ENCODE results near the gene BORCS5. TPM values are rescaled to one million over a fixed set of nuclear protein-coding genes. Genes with fewer than 3 reads are reported as not detected.
"Not testable (repeated sequence)": the region's sequence is repeated elsewhere in the genome, so short reads cannot be mapped to it uniquely, and the experiment has no call there.

BORCS5 gene
- total RNA-seq, 4 donors from 2014 or later: 10.3 to 23.7 (median 19.6) TPM

DNA sequence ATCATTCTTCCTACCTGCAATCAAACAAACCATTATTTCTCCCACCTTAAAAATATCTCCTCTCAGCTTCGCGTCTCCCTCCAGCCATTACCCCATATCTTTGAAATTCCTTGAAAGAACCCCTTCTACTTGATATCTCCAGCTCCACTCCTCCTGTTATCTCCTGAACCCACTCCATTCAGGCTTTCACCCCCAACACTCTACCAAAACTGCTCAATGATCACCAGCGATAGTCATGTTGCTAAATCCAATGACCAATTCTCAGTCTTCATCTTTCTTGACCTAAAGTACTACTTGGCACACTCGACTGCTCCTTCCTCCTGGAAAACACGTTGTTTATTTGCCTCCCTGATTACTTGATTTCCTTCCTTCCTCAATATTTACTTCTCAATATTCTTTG is 135.7 kb downstream of the BORCS5 start:
- TF ChIP-seq, protein P1, sequence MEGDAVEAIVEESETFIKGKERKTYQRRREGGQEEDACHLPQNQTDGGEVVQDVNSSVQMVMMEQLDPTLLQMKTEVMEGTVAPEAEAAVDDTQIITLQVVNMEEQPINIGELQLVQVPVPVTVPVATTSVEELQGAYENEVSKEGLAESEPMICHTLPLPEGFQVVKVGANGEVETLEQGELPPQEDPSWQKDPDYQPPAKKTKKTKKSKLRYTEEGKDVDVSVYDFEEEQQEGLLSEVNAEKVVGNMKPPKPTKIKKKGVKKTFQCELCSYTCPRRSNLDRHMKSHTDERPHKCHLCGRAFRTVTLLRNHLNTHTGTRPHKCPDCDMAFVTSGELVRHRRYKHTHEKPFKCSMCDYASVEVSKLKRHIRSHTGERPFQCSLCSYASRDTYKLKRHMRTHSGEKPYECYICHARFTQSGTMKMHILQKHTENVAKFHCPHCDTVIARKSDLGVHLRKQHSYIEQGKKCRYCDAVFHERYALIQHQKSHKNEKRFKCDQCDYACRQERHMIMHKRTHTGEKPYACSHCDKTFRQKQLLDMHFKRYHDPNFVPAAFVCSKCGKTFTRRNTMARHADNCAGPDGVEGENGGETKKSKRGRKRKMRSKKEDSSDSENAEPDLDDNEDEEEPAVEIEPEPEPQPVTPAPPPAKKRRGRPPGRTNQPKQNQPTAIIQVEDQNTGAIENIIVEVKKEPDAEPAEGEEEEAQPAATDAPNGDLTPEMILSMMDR (IDR thresholded peaks at IDR 0.05): no peak
- Histone ChIP-seq H3K4me1 (no peaks in the 10 kb centered on the region), H3K27me3 (no peaks in the 10 kb centered on the region), H3K36me3 (no peaks in the 10 kb centered on the region), H3K9me3 (no peaks in the 10 kb centered on the region), H3K27ac (no peak overlapping the region), H3K4me3 (replicated peaks in 1 of 3) (no peak overlapping the region)
- intact Hi-C loops (cut with DNase I): no loop called here
- no peak for DNase-seq
- 88 to 89% methylated on average over 5 of the region's 5 CpGs for WGBS, 2 donors

GRCh38 chr12:12495536-12495935 is 138.7 kb downstream of the BORCS5 start:
- no peaks in the 10 kb centered on the region for H3K27me3 ChIP-seq
- H3K4me3 ChIP-seq (replicated peaks in 1 of 3): no peak overlapping the region
- no peaks in the 10 kb centered on the region for H3K9me3 ChIP-seq
- intact Hi-C loops (cut with DNase I): no loop called here
- H3K36me3 ChIP-seq: no peaks in the 10 kb centered on the region
- no peak overlapping the region for H3K27ac ChIP-seq
- WGBS, 2 donors: 93 to 95% methylated on average over 1 of the region's 1 CpG
- TF ChIP-seq, protein P1 (IDR thresholded peaks at IDR 0.05): no peak
- TF ChIP-seq POLR2A (IDR thresholded peaks at IDR 0.05): no peak
- H3K4me1 ChIP-seq: peaks cover 6 to 11% of the 10 kb centered on the region in 2 donors
- no peak for DNase-seq

GRCh38 chr12:12498210-12498609 is 141.3 kb downstream of the BORCS5 start:
- WGBS, 2 donors: 97% methylated on average over 4 of the region's 4 CpGs
- TF ChIP-seq, protein P1 (IDR thresholded peaks at IDR 0.05): no peak
- TF ChIP-seq POLR2A (IDR thresholded peaks at IDR 0.05): no peak

DNA sequence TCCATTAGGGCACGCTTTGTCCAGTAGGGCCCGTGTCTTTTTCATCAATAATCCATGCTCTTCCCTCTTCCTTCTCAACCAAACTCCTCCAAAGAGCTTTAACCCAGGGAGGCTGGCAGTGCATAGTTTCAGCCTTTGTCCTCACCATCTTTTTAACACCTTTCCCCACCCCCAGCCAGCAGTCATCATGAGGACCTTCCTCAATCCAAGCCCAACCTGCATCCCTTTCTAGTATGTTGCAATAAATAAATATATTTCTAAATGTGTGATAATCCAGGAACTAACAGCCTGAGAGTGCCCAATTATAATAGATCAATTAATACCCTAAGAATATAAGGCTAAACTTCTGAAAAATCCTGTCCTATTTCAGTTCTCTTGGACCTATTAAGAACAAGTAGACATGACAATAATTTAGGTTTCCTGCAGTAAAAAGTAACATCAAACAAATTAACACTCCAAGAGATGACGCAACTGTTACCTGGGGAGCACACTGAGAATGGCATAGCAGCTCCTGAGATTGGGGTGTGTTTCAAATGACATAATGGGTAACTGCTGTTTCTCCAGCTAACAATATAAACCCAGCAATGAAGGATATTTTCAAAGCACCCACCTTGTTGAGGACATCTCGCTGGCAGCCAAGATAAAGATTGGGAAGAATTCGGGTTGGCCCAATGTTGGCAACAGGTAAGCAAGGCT is 143.2 kb downstream of the BORCS5 start:
- TF ChIP-seq POLR2A (IDR thresholded peaks at IDR 0.05): no peak
- TF ChIP-seq, protein P1 (IDR thresholded peaks at IDR 0.05): no peak
- intact Hi-C loops (cut with DNase I): no loop called here
- Histone ChIP-seq H3K4me1 (peaks cover 13 to 18% of the 10 kb centered on the region in 2 donors), H3K9me3 (no peaks in the 10 kb centered on the region), H3K36me3 (no peaks in the 10 kb centered on the region), H3K27me3 (no peaks in the 10 kb centered on the region), H3K4me3 (replicated peaks in 1 of 3) (no peak overlapping the region), H3K27ac (peak overlapping the region in 1 of 3 donors; percentile 29)
- no peak for DNase-seq
- 96 to 97% methylated on average over 5 of the region's 5 CpGs for WGBS, 2 donors

More at GRCh38 chr12:12498210-12498609, 141.3 kb downstream of the BORCS5 start:
- intact Hi-C loops (cut with DNase I): no loop called here
- Histone ChIP-seq H3K9me3 (no peaks in the 10 kb centered on the region), H3K36me3 (no peaks in the 10 kb centered on the region), H3K4me1 (peaks cover 6 to 11% of the 10 kb centered on the region in 2 donors), H3K27me3 (no peaks in the 10 kb centered on the region), H3K27ac (no peak overlapping the region), H3K4me3 (replicated peaks in 1 of 3) (no peak overlapping the region)
- no peak for DNase-seq

DNA sequence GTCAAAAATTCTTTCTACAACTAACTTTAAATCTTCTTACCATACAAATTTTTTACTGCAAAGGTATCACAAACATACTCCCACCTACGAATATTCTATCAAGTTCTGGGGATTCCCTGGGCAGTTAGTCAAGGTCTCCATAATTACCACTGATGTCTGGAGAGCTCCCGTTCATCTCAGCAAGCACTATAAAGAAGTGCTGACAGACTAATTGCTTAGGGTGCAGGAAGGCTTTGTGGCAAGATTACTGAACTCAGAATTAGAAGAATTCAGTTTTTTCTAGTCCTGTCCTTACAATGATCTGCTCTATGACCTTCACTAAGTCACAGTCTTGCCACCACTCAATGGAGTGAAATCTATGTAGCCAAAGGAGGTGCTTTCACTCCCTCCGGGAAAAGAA is 144.2 kb downstream of the BORCS5 start:
- Histone ChIP-seq H3K36me3 (no peaks in the 10 kb centered on the region), H3K27me3 (no peaks in the 10 kb centered on the region), H3K4me3 (replicated peaks in 1 of 3) (no peak overlapping the region), H3K4me1 (peaks cover 24 to 29% of the 10 kb centered on the region in 2 donors), H3K9me3 (no peaks in the 10 kb centered on the region), H3K27ac (no peak overlapping the region)
- intact Hi-C loops (cut with DNase I): no loop called here
- no peak for DNase-seq
- TF ChIP-seq POLR2A (IDR thresholded peaks at IDR 0.05): no peak
- TF ChIP-seq, protein P1 (IDR thresholded peaks at IDR 0.05): no peak
- 84 to 87% methylated on average over 3 of the region's 3 CpGs for WGBS, 2 donors

DNA sequence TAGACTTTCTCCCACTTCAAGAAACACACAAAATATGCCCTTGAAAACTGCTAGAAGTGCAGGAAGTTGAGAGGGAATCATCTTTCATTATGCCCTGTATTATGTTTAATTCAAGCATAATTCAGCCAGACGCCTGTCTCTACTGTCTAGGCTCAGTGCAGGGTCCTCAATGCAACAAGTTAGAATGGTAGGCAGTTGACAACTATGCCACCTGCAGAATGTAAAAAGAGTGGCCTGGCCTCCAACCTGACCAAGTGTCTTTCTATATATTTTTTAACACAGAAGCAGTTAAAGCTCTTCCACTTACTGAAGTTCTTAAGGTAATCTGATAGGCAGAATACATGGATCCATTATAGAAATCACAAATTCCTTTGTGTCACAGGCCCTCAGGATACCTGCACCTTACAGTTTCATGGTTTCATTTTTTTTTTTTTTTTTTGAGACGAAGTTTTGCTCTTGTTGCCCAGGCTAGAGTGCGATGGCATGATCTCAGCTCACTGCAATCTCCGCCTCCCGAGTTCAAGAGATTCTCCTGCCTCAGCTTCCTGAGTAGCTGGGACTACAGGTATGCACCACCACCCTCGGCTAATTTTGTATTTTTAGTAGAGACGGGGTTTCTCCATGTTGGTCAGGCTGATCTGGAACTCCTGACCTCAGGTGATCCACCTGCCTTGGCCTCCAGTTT is 145.4 kb downstream of the BORCS5 start:
- 90 to 97% methylated on average over 7 of the region's 7 CpGs for WGBS, 2 donors
- H3K36me3 ChIP-seq; H3K4me3 ChIP-seq (replicated peaks in 1 of 3); H3K9me3 ChIP-seq; H3K27ac ChIP-seq; H3K27me3 ChIP-seq; intact Hi-C loops (cut with DNase I); DNase-seq: not testable (repeated sequence)
- H3K4me1 ChIP-seq: peaks cover 25 to 37% of the 10 kb centered on the region in 2 donors

All from thyroid gland (tissue), 4 donors.